ENCODE data around the gene MALT1. TPM values are rescaled to one million over a fixed set of nuclear protein-coding genes. Genes with fewer than 3 reads are reported as not detected.

Gene MALT1
- total RNA-seq, 2 experiments from 2014 or later, result 14.4 to 18.5 TPM

DNA sequence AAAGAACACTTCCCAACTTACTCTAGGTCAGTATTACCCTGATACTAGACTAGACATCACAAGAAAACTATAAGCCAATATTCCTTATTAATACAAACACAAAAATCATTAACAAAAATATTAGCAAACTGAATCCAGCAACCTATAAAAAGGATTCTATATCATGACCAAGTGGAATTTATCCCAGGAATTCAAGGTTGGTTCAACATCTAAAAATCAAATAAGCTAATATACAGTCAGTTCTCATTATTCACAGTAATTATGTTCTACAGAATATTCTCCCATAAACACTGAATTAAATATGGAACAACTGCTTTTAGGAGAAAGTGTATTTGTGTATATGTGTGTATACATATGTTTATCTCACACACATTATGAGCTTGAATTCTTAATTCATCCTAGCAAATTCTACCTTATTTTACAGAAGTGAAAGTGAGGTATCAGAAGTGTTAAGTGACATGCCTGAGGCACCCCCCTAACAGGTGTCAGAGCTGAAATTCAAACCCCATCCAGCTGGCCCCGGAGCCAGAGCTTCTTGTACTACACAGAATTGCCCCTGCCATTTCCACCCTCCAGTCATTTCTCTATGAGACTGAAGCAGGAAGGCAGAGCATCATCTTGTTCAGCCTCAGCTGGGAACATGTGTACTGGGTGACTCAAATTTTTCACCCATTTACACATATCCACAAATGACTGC is 77.8 kb downstream of the MALT1 start:
- Histone ChIP-seq H3K79me2 (ENCODE audit: insufficient read depth, low read depth, low read length) (no peaks in the 10 kb centered on the region), H3K4me2 (ENCODE audit: low read length) (no peak overlapping the region), H3K4me1 (ENCODE audit: insufficient read depth, low read length, poor library complexity, severe bottlenecking) (no peaks in the 10 kb centered on the region), H3K4me3 (ENCODE audit: low read depth, low read length, poor library complexity, severe bottlenecking) (no peak overlapping the region), H3K27ac (ENCODE audit: low read depth, low read length, poor library complexity, severe bottlenecking) (no peak overlapping the region), H2AFZ (ENCODE audit: low read length) (no peak overlapping the region), H3K36me3 (ENCODE audit: insufficient read depth, low read length) (peaks cover 50% of the 10 kb centered on the region), H4K20me1 (ENCODE audit: insufficient read depth, low read length) (no peaks in the 10 kb centered on the region), H3K9me2 (ENCODE audit: insufficient read depth, low read length) (no peaks in the 10 kb centered on the region), H3K9me3 (ENCODE audit: low read length) (peaks cover 13% of the 10 kb centered on the region)
- TF ChIP-seq, protein P1, sequence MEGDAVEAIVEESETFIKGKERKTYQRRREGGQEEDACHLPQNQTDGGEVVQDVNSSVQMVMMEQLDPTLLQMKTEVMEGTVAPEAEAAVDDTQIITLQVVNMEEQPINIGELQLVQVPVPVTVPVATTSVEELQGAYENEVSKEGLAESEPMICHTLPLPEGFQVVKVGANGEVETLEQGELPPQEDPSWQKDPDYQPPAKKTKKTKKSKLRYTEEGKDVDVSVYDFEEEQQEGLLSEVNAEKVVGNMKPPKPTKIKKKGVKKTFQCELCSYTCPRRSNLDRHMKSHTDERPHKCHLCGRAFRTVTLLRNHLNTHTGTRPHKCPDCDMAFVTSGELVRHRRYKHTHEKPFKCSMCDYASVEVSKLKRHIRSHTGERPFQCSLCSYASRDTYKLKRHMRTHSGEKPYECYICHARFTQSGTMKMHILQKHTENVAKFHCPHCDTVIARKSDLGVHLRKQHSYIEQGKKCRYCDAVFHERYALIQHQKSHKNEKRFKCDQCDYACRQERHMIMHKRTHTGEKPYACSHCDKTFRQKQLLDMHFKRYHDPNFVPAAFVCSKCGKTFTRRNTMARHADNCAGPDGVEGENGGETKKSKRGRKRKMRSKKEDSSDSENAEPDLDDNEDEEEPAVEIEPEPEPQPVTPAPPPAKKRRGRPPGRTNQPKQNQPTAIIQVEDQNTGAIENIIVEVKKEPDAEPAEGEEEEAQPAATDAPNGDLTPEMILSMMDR (conservative IDR thresholded peaks at IDR 0.05; ENCODE audit: low read length), result no peak
- no peak for TF ChIP-seq EZH2phosphoT487 (IDR thresholded peaks at IDR 0.05; ENCODE audit: borderline replicate concordance, low read depth, low read length)
- intact Hi-C loops (cut with micrococcal nuclease; ENCODE audit: unreplicated experiment), result loop anchor here (10.0 kb wide), 1 partner anchor 134 kb away; no protein-coding TSS in a partner anchor
- POLR2A ChIA-PET, result interaction anchor here (0.6 to 1.4 kb wide), 2 partner anchors 36 to 77 kb away, joined by 3 to 4 read pairs; no protein-coding TSS in a partner anchor
- CTCF ChIA-PET (ENCODE audit: unreplicated experiment), result no interaction called here
- BruUV-seq (replicated peaks), result TSS peak; percentile 47
- DNase-seq (ENCODE audit: low spot score), result peak; percentile 21

GRCh38 chr18:58753976-58754375 is 82.7 kb downstream of the MALT1 start:
- no TSS peak for BruUV-seq (replicated peaks)

More at GRCh38 chr18:58753976-58754375, 82.7 kb downstream of the MALT1 start:
- Histone ChIP-seq H3K79me2 (ENCODE audit: insufficient read depth, low read depth, low read length) (no peaks in the 10 kb centered on the region), H3K4me1 (ENCODE audit: insufficient read depth, low read length, poor library complexity, severe bottlenecking) (no peaks in the 10 kb centered on the region), H3K27ac (ENCODE audit: low read depth, low read length, poor library complexity, severe bottlenecking) (no peak overlapping the region), H3K4me3 (ENCODE audit: low read depth, low read length, poor library complexity, severe bottlenecking) (no peak overlapping the region), H3K36me3 (ENCODE audit: insufficient read depth, low read length) (peaks cover 19% of the 10 kb centered on the region), H2AFZ (ENCODE audit: low read length) (no peak overlapping the region), H3K4me2 (ENCODE audit: low read length) (no peak overlapping the region), H3K9me3 (ENCODE audit: low read length) (peaks cover 11% of the 10 kb centered on the region), H4K20me1 (ENCODE audit: insufficient read depth, low read length) (no peaks in the 10 kb centered on the region), H3K9me2 (ENCODE audit: insufficient read depth, low read length) (no peaks in the 10 kb centered on the region)
- intact Hi-C loops (cut with micrococcal nuclease; ENCODE audit: unreplicated experiment), result no loop called here
- TF ChIP-seq, protein P1 (conservative IDR thresholded peaks at IDR 0.05; ENCODE audit: low read length), result no peak
- no peak for TF ChIP-seq EZH2phosphoT487 (IDR thresholded peaks at IDR 0.05; ENCODE audit: borderline replicate concordance, low read depth, low read length)
- CTCF ChIA-PET (ENCODE audit: unreplicated experiment), result no interaction called here
- POLR2A ChIA-PET, result no interaction called here
- no peak for DNase-seq (ENCODE audit: low spot score)

Data from OCI-LY7 (cell line).